SU-DHL-6 (cell line): ENCODE results near the gene TANC1.

Experiments used
- H2AFZ ChIP-seq: fragments of 200-600 bp; sonication (generic); 2 replicates; pipeline ENCODE4 v1.6.1; 2014; ENCODE audit warnings: low read depth, mild to moderate bottlenecking, moderate library complexity, mixed read lengths, antibody characterized with exemption, low read length; ENCODE audit not compliant: severe bottlenecking
- H3F3A ChIP-seq: fragments of 200-600 bp; shearing (Covaris generic); 2 replicates; pipeline ENCODE4 v1.6.0; 2016; ENCODE audit warnings: antibody characterized with exemption, mild to moderate bottlenecking; ENCODE audit not compliant: insufficient read depth
- H3K27ac ChIP-seq: fragments of 200-600 bp; sonication (generic); 2 replicates; pipeline ENCODE4 v1.5.1; 2016; ENCODE audit warnings: low read depth, mild to moderate bottlenecking, low read length, moderate library complexity, mixed read lengths
- H3K27me3 ChIP-seq: fragments of 200-600 bp; sonication (generic), shearing (Covaris generic); 2 replicates; pipeline ENCODE4 v1.6.0; 2014; ENCODE audit warnings: mild to moderate bottlenecking, low read length
- H3K36me3 ChIP-seq: fragments of 200-600 bp; sonication (generic); 2 replicates; pipeline ENCODE4 v1.6.1; 2014; ENCODE audit warnings: mild to moderate bottlenecking, low read length, mixed read lengths
- H3K4me2 ChIP-seq: fragments of 300-600, 200-600 bp; shearing (Covaris generic), sonication (generic); 2 replicates; pipeline ENCODE4 v1.6.0; 2014; ENCODE audit warnings: low read length, low read depth, mild to moderate bottlenecking; ENCODE audit not compliant: poor library complexity, severe bottlenecking
- H3K4me3 ChIP-seq: fragments of 200-600 bp; sonication (generic); 2 replicates; pipeline ENCODE4 v1.5.1; 2014; ENCODE audit warnings: antibody characterized with exemption, low read length, mild to moderate bottlenecking, mixed read lengths; ENCODE audit not compliant: insufficient read depth, poor library complexity, severe bottlenecking
- H3K79me2 ChIP-seq: fragments of 200-600 bp; sonication (generic); 2 replicates; pipeline ENCODE4 v1.6.1; 2014; ENCODE audit warnings: mild to moderate bottlenecking, low read length, moderate library complexity; ENCODE audit not compliant: insufficient read depth
- H3K9ac ChIP-seq: fragments of 200-600 bp; sonication (generic); 2 replicates; pipeline ENCODE4 v1.7.0; 2014; ENCODE audit warnings: mild to moderate bottlenecking, low read length
- H3K9me2 ChIP-seq: fragments of 200-600 bp; sonication (generic); replicated peaks from 2 replicates; pipeline ENCODE4 v1.6.1; 2014; ENCODE audit warnings: low read length; ENCODE audit not compliant: insufficient read depth
- H3K9me3 ChIP-seq: fragments of 200-600 bp; sonication (generic); 2 replicates; pipeline ENCODE4 v1.6.1; 2014; ENCODE audit warnings: low read length, mixed read lengths; ENCODE audit not compliant: insufficient read depth
- H4K20me1 ChIP-seq: fragments of 200-600 bp; sonication (generic); 2 replicates; pipeline ENCODE4 v1.6.1; 2014; ENCODE audit warnings: low read depth, mild to moderate bottlenecking, antibody characterized with exemption, low read length, moderate library complexity, mixed read lengths
- CTCF ChIP-seq: fragments of 200-600 bp; sonication (generic); IDR thresholded peaks from one replicate; pipeline ENCODE4 v1.5.1; 2017; ENCODE audit warnings: antibody characterized with exemption, mild to moderate bottlenecking, low read length, moderate library complexity; ENCODE audit not compliant: insufficient read depth, poor library complexity, severe bottlenecking
- EZH2phosphoT487 ChIP-seq: fragments of 200-600 bp; sonication (generic), shearing (Covaris generic); conservative IDR thresholded peaks from 2 replicates; pipeline ENCODE4 v1.6.1; 2018; ENCODE audit warnings: mild to moderate bottlenecking, antibody characterized with exemption, low read length, moderate library complexity, mixed read lengths

Gene TANC1

GRCh38 chr2:159213296-159213695 is 244.9 kb downstream of the TANC1 start:
- no peak for TF ChIP-seq CTCF
- TF ChIP-seq EZH2phosphoT487: no peak
- H3F3A ChIP-seq: no peaks in the 10 kb centered on the region
- H3K27me3 ChIP-seq: no peaks in the 10 kb centered on the region

GRCh38 chr2:159214325-159214865 is 246.0 kb downstream of the TANC1 start:
- Histone ChIP-seq H4K20me1 (no peaks in the 10 kb centered on the region), H2AFZ (no peak overlapping the region), H3K9me2 (no peaks in the 10 kb centered on the region), H3K4me3 (no peak overlapping the region), H3K27me3 (no peaks in the 10 kb centered on the region), H3K9ac (no peak overlapping the region), H3K36me3 (no peaks in the 10 kb centered on the region), H3K9me3 (no peaks in the 10 kb centered on the region), H3F3A (no peaks in the 10 kb centered on the region), H3K27ac (no peak overlapping the region), H3K4me2 (no peak overlapping the region), H3K79me2 (no peaks in the 10 kb centered on the region)
- TF ChIP-seq CTCF (no peak), EZH2phosphoT487 (no peak)

More at GRCh38 chr2:159213296-159213695, 244.9 kb downstream of the TANC1 start:
- H3K4me2 ChIP-seq: no peak overlapping the region
- H3K27ac ChIP-seq: no peak overlapping the region
- no peak overlapping the region for H3K9ac ChIP-seq
- H3K9me2 ChIP-seq: no peaks in the 10 kb centered on the region
- H2AFZ ChIP-seq: no peak overlapping the region
- H3K4me3 ChIP-seq: no peak overlapping the region
- H3K36me3 ChIP-seq: no peaks in the 10 kb centered on the region
- no peaks in the 10 kb centered on the region for H3K79me2 ChIP-seq
- no peaks in the 10 kb centered on the region for H4K20me1 ChIP-seq
- H3K9me3 ChIP-seq: no peaks in the 10 kb centered on the region

- TF ChIP-seq EZH2phosphoT487: no peak
- no peak for TF ChIP-seq CTCF
- Histone ChIP-seq H3K9me2 (no peaks in the 10 kb centered on the region), H3F3A (no peaks in the 10 kb centered on the region), H3K4me2 (no peak overlapping the region), H3K36me3 (no peaks in the 10 kb centered on the region), H3K27ac (no peak overlapping the region), H3K27me3 (no peaks in the 10 kb centered on the region), H3K4me3 (no peak overlapping the region), H3K9me3 (no peaks in the 10 kb centered on the region), H3K9ac (no peak overlapping the region), H4K20me1 (no peaks in the 10 kb centered on the region), H2AFZ (no peak overlapping the region), H3K79me2 (no peaks in the 10 kb centered on the region)
These were observed 246.7 kb downstream of the TANC1 start for GRCh38 chr2:159215116-159215515.
